ENCODE measurements around the gene KRTAP10-12.

The KRTAP10-12 gene

GRCh38 chr21:44699502-44700001, 2.6 kb downstream of the KRTAP10-12 start:
- no peak for DNase-seq (ENCODE audit: low read depth)

DNA sequence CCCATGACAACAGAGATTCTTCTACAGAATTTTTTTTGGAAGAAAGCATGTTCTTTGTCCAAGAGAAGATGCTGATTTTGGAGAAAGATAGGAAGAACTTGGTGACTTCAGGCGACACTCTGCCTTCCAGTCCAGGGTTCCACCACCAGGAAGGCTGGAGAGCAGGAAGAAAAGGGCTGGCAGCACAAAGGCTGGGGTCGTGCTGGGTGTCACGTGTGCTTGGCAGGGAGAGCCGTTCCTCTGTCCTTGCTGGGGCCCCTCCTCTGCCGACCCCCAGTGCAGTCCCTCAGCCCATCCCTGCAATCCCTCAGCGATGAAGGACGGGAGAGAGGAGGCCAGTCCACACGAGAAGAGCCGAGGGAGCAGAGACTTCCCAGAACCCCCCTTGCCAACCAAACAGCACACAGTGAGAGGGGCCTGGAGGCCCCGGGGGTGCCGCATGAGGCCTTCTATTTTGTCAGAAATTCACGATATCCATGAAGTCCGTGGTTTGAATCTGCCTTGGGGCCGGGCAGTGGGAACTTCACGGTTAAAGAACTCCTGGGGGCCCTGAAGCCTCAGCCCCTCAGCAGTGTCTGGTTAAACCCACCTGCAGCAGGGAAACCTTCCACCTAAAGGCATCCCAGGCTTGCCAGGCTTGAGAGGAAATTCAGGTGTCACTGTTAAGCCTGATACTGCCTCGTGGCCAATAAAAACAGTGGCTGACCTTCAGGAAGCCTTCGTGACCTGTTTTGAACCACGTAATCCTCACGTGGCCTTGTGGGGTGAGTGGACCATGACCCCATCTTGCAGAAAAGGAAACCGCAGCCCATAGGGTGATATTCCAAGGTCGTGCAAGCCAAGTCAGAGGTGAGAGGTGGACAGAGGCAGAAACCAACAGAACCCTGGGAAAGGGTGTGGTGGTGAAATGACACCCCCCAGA, 3.4 kb downstream of the KRTAP10-12 start:
- DNase-seq (ENCODE audit: low read depth) = no peak

DNA sequence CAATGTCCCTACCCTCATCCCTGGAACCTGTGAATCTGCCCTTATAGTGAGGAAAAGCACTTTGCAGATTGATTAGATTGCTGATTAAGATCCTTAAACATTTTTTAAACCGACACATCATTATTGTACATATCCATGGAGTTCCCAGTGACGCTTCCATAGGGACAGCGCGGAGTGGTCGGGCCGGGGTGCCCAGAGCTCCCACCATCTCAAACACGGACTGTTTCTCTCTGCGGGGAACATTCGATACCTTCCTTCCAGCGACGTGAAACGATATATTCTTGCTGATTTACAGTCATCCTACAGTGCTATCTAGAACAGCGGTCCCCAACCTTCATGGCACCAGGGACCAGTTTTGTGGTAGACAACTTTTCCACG, 4.0 kb downstream of the KRTAP10-12 start:
- no peak for DNase-seq (ENCODE audit: low read depth)

DNA sequence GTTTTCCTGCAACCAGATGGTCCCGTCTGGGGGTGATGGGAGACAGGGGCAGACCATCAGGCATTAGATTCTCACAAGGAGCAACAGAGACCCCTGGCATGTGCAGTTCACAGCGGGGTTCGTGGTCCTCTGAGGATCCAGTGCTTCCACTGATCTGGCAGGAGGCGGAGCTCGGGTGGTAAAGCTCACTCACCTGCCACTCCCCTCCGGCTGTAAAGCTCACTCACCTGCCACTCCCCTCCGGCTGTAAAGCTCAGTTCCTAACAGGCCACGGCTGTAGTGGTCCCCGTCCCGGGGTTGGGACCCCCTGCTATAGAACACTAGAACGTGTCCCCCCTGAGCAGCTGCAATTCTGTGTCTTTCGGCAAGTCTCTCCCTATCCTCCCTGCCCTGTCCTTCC, 4.6 kb downstream of the KRTAP10-12 start:
- DNase-seq (ENCODE audit: low read depth) = no peak

- no peak for DNase-seq (ENCODE audit: low read depth)
Measured at GRCh38 chr21:44702111-44702972, 5.4 kb downstream of the KRTAP10-12 start.

- DNase-seq (ENCODE audit: low read depth) = no peak
Measured at GRCh38 chr21:44702973-44703730, 6.2 kb downstream of the KRTAP10-12 start.

DNA sequence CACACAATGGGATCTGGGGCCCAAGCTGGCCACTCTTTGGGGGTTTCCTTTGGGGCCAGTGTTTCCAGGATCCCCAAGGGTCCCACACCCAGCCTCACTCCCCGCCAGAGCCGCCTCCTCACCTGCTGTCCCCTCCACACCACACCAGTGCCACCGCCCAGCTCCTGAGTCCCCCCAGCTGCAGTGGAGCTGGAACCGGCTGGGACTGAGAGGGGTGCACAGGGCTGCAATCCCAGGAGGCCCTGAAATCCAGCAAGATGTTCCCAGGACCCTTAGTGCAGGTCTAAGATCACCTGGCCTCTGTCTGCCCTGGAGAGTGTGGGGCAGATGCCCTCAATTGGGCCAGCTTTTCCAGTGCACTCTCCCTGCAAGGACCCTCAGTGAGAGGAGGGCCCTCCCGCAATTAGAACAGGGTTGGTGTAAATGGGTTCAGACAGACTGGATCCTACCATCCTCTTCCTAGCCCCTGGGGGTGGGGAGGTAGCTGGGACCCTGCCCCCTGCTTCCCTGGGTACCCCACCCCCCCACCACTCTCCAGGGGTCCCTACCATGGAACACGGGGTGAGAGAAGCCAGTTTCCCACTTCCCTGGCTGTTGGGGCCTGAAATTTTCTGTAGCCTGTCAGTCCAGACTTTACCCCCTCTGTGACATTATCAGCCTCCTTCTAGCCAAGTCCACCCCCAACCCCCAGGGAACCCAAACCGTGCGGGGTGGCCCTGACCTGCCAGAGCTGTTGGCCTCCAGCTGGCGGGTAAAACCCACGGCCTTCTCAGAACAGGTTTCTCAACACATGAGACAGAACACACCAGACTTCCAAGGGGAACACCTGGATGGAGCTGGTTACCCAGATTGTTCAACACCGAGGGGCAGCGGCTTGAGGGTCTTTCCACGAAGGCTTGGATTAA, 7.0 kb downstream of the KRTAP10-12 start:
- DNase-seq (ENCODE audit: low read depth) = no peak

GRCh38 chr21:44704636-44705001, 7.6 kb downstream of the KRTAP10-12 start:
- DNase-seq (ENCODE audit: low read depth) = no peak

DNA sequence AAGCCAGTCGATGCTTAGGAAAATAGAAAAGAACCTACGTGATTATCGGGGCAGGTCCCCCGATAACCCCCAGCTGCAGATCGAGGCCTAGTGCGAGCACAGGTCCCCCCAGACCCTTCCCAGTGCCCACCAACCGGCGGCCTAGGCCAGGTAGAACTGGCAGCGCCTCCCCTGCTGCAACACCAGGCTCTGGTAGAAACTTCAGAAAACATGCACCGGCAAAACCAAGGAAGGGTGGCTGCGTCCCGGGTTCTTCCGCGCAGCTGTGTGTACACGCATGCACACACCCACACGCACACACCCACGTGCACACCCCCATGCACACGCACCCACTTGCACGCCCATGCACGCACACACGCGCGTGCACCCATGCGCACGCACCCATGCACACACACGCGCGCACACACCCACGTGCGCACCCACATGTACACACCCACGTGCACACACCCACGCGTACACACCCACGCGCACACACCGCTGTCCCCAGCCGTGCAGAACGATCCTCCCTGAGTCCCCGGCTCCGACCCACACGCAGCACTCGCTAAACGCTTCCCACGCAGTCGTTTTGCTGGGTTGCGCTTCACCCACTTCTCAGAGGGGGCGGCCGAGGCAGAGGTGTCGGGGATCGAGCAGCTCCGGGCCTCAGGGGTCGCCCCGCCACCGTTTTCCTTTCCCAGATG, 9.2 kb downstream of the KRTAP10-12 start:
- DNase-seq (ENCODE audit: low read depth) = no peak

- no peak for DNase-seq (ENCODE audit: low read depth)
Measured at GRCh38 chr21:44706706-44707581, 10.0 kb downstream of the KRTAP10-12 start.

- DNase-seq (ENCODE audit: low read depth) = no peak
Measured at GRCh38 chr21:44708213-44708865, 11.4 kb downstream of the KRTAP10-12 start.

GRCh38 chr21:44708866-44709425, 12.0 kb downstream of the KRTAP10-12 start:
- DNase-seq (ENCODE audit: low read depth) = no peak

- DNase-seq (ENCODE audit: low read depth) = peak; percentile 9
Measured at GRCh38 chr21:44709426-44710293, 12.7 kb downstream of the KRTAP10-12 start.

DNA sequence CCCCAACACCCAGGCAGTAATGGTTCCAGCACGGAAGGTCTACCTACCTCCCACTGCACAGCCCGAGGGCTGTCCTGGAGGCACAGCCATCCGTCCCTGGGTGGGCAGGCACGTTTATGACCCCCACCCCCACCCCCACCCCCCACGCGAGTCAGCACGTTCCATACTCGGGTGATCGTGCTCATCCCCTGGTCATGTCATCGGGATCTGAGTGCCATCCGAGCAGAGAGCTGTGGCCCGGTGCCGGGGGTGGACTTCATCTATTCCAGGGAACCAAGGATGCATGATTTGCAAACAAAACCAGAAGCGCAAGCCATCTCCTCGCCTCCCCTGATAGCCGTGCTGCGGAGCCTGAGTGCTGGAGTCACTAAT, 13.3 kb downstream of the KRTAP10-12 start:
- no peak for DNase-seq (ENCODE audit: low read depth)

GRCh38 chr21:44710756-44711326, 13.9 kb downstream of the KRTAP10-12 start:
- no peak for DNase-seq (ENCODE audit: low read depth)

- DNase-seq (ENCODE audit: low read depth) = no peak
Measured at GRCh38 chr21:44711327-44712202, 14.6 kb downstream of the KRTAP10-12 start, which contains the start of gene TSPEAR. Gene TSPEAR, minus strand, starts transcription at chr21:44711572. Its CDS starts 58 bp downstream, at chr21:44711514.

Data from iris pigment epithelial cell (primary cell).